Ovary (tissue), 3 donors: ENCODE measurements around the gene PBXIP1.

ENCODE experiments used
- CTCF ChIP-seq, 3 donors: fragments of 450-650 bp in 2 of 3; fragments of 200-600 bp in 1 of 3; IDR thresholded peaks; one replicate each; pipeline versions ENCODE4 v1.5.1 to v1.8.0; 2016 to 2022; ENCODE audit warnings: antibody characterized with exemption in 3 of 3, mild to moderate bottlenecking in 1 of 3
- POLR2A ChIP-seq: fragments of 450-650 bp; IDR thresholded peaks from one replicate; pipeline ENCODE4 v1.6.1; 2017; ENCODE audit warnings: antibody characterized with exemption, mild to moderate bottlenecking, moderate library complexity
- donor health status: DM: no; HTN: no; CAD: no.

- no peak for TF ChIP-seq POLR2A
- TF ChIP-seq CTCF (IDR thresholded peaks at IDR 0.05): no peak
Measured at GRCh38 chr1:154969246-154969645, 13.3 kb upstream of the PBXIP1 start.
